ENCODE measurements around the gene SSTR3. TPM values are rescaled to one million over a fixed set of nuclear protein-coding genes. Genes with fewer than 3 reads are reported as not detected.
"Not testable (repeated sequence)": the region's sequence is repeated elsewhere in the genome, so short reads cannot be mapped to it uniquely, and the experiment has no call there.

The SSTR3 gene
- total RNA-seq, 4 donors from 2014 or later, result not detected

DNA sequence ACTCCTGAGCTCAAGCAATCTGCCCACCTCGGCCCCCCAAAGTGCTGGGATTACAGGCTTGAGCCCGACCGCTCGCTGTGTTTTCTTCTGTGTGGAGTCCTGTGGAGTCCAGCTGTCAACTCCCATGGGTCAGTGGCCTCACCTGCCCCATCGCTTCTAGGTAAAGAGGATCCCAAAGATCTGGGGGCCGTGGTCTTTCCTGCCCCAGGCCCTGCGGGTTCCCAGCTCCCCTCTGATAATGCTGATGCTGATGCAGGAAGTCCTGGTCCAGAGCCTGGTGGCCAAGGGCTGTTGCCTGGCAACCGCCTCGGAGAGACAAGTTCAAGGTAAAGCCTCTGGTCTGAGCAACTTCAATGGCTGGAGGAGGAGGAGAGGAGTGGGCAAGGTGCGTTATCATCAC lies 9.6 kb downstream of the SSTR3 start:
- peaks cover 13 to 20% (median 20%) of the 10 kb centered on the region in 4 donors for H3K4me1 ChIP-seq
- intact Hi-C loops (cut with DNase I), result loop anchor here (2.0 to 10.0 kb wide), 2 partner anchors 44 to 128 kb away; no protein-coding TSS in a partner anchor
- no peak for DNase-seq (ENCODE audit: extremely low spot score)

DNA sequence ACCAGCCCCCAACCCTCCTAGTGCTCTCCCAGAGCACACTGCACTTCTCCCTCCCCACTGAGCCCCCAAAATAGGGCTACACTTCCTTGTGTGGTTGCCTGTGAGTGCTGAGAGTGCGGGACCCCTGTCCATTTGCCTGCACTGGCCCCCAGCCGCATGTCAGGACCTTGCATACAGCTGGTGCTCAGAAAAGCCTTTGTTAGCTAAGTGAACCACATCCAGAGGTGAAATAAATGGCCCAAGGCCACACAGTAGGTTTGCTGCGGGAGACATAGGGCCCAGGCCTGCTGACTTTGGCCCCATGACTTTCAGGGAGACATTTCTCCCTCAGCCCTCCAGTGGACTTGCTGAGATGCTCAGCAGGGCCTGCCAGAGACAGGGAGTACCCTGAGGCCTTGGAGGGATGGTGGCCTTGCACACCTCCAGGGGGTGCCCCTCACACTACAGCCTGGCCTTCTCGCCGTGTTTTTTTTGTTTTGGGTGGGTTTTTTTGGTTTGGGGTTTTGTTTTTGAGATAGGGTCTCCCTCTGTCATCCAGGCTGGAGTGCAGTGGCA lies 10.2 kb downstream of the SSTR3 start:
- no peak overlapping the region for H3K27ac ChIP-seq (replicated peaks in 1 of 4)
- H3K4me3 ChIP-seq, result no peak overlapping the region
- no peaks in the 10 kb centered on the region for H3K27me3 ChIP-seq
- peaks cover 20 to 27% (median 26%) of the 10 kb centered on the region in 4 donors for H3K4me1 ChIP-seq
- H3K36me3 ChIP-seq, result no peaks in the 10 kb centered on the region
- H3K9me3 ChIP-seq, result no peaks in the 10 kb centered on the region
- 97% methylated on average over 5 of the region's 5 CpGs for WGBS
- intact Hi-C loops (cut with DNase I), result loop anchor here (2.0 to 10.0 kb wide), 2 partner anchors 43 to 127 kb away; no protein-coding TSS in a partner anchor
- TF ChIP-seq, protein P1, sequence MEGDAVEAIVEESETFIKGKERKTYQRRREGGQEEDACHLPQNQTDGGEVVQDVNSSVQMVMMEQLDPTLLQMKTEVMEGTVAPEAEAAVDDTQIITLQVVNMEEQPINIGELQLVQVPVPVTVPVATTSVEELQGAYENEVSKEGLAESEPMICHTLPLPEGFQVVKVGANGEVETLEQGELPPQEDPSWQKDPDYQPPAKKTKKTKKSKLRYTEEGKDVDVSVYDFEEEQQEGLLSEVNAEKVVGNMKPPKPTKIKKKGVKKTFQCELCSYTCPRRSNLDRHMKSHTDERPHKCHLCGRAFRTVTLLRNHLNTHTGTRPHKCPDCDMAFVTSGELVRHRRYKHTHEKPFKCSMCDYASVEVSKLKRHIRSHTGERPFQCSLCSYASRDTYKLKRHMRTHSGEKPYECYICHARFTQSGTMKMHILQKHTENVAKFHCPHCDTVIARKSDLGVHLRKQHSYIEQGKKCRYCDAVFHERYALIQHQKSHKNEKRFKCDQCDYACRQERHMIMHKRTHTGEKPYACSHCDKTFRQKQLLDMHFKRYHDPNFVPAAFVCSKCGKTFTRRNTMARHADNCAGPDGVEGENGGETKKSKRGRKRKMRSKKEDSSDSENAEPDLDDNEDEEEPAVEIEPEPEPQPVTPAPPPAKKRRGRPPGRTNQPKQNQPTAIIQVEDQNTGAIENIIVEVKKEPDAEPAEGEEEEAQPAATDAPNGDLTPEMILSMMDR (IDR thresholded peaks at IDR 0.05), result no peak
- no peak for TF ChIP-seq EP300 (IDR thresholded peaks at IDR 0.05)
- no peak for TF ChIP-seq POLR2A (IDR thresholded peaks at IDR 0.05; ENCODE audit: low read depth)
- TF ChIP-seq POLR2AphosphoS5 (IDR thresholded peaks at IDR 0.05), result no peak
- DNase-seq (ENCODE audit: extremely low spot score), result no peak

More for the DNA sequence above, 9.6 kb downstream of the SSTR3 start:
- no peaks in the 10 kb centered on the region for H3K9me3 ChIP-seq
- TF ChIP-seq, protein P1 (IDR thresholded peaks at IDR 0.05), result no peak
- TF ChIP-seq EP300 (IDR thresholded peaks at IDR 0.05), result no peak
- no peak for TF ChIP-seq POLR2A (IDR thresholded peaks at IDR 0.05; ENCODE audit: low read depth)
- TF ChIP-seq POLR2AphosphoS5 (IDR thresholded peaks at IDR 0.05), result no peak
- H3K27ac ChIP-seq (replicated peaks in 1 of 4), result no peak overlapping the region
- no peaks in the 10 kb centered on the region for H3K27me3 ChIP-seq
- no peak overlapping the region for H3K4me3 ChIP-seq
- H3K36me3 ChIP-seq, result no peaks in the 10 kb centered on the region
- 94% methylated on average over 8 of the region's 10 CpGs for WGBS

DNA sequence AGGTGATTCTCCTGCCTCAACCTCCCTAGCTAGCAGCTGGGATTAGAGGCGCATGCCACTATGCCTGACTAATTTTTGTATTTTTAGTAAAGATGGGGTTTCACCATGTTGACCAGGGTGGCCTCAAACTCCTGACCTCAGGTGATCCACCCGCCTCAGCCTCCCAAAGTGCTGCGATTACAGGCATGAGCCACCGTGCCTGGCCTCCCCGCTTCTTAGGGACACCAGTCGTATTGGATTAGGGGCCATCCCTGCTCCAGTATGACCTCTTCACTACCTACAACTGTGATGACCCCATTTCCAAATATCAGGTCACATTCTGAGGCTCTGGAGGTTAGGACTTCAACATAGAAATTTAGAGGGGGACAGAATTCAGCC lies 10.8 kb downstream of the SSTR3 start:
- not testable (repeated sequence) for H3K27ac ChIP-seq (replicated peaks in 1 of 4); H3K27me3 ChIP-seq; H3K36me3 ChIP-seq; H3K9me3 ChIP-seq; H3K4me3 ChIP-seq; DNase-seq (ENCODE audit: extremely low spot score)
- 95% methylated on average over 6 of the region's 6 CpGs for WGBS
- intact Hi-C loops (cut with DNase I), result loop anchor here (10.0 kb wide), 1 partner anchor 127 kb away; no protein-coding TSS in a partner anchor
- peaks cover 26 to 33% (median 32%) of the 10 kb centered on the region in 4 donors for H3K4me1 ChIP-seq

DNA sequence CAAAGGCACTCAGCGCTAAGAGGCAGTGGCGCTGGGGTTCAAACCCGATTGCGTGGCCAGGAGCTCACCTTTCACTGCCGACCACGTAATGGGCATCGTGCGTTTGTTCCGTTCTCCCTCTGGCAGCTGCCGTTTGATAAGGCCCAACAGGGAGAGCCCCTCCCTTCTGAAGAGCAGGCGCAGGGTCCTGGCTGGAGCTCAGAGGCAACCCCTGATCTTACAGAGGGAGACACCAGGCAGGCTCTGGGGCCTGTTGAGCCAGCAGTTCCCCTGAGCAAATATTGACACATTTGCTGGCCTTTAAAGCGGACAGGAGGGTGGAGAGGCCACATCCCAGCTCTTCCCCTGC lies 12.5 kb downstream of the SSTR3 start:
- 60% methylated on average over 2 of the region's 12 CpGs for WGBS
- TF ChIP-seq, protein P1 (IDR thresholded peaks at IDR 0.05), result peak in 2 of 3 experiments; percentile 0 to 3
- no peak for TF ChIP-seq POLR2A (IDR thresholded peaks at IDR 0.05; ENCODE audit: low read depth)
- no peak for TF ChIP-seq EP300 (IDR thresholded peaks at IDR 0.05)
- peak overlapping the region; percentile 74 to 82 (median 76) for H3K4me3 ChIP-seq
- no peaks in the 10 kb centered on the region for H3K36me3 ChIP-seq
- H3K27ac ChIP-seq (replicated peaks in 1 of 4), result peak overlapping the region; percentile 97 to 98 (median 97)
- no peak for DNase-seq (ENCODE audit: extremely low spot score)
- intact Hi-C loops (cut with DNase I), result loop anchor here (10.0 kb wide), 1 partner anchor 125 kb away; no protein-coding TSS in a partner anchor
- no peaks in the 10 kb centered on the region for H3K9me3 ChIP-seq
- H3K4me1 ChIP-seq, result peaks cover 40 to 44% (median 41%) of the 10 kb centered on the region in 4 donors
- no peaks in the 10 kb centered on the region for H3K27me3 ChIP-seq

DNA sequence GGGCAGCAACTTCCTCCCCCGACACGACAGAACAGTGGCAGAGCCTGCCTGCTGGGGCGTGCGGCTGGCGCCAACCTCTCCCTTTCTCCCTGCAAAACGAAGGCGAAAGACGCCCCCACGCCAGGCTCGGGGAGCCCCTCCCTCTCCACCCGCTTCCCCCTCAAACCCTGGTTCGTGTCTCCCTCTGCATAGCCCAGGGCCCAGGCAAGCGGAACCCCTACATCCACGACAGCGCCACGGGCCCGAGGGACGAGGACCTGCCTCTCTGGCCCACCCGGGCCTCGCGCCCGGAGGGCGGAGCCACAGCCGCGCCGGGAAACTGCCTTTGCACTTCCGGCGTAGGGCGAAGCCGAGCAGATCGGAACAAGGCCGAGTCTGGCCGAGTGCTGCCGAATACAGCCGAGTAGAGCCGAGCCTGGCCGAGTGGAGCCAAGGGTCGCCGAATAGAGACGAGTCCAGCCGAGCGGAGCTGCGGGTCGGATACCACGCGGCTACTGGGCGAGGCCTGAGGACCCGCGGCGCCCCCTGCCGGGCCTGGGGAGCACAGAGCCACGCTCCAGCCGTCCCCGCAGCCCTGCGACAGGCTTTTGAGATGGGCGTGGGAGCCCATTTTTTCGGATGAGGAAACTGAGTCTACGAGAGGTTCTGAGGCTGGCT lies 13.0 kb downstream of the SSTR3 start:
- WGBS, result 0% methylated on average over 25 of the region's 58 CpGs
- intact Hi-C loops (cut with DNase I), result no loop called here
- TF ChIP-seq, protein P1 (IDR thresholded peaks at IDR 0.05), result peak; percentile 91 to 98 (median 97)
- TF ChIP-seq POLR2A (IDR thresholded peaks at IDR 0.05; ENCODE audit: low read depth), result peak; percentile 98
- TF ChIP-seq POLR2AphosphoS5 (IDR thresholded peaks at IDR 0.05), result peak; percentile 97 to 99
- no peak for TF ChIP-seq EP300 (IDR thresholded peaks at IDR 0.05)

More for the DNA sequence above, 13.0 kb downstream of the SSTR3 start:
- Histone ChIP-seq H3K4me3 (peak overlapping the region; percentile 74 to 82 (median 76)), H3K4me1 (peaks cover 40 to 44% (median 41%) of the 10 kb centered on the region in 4 donors), H3K27ac (replicated peaks in 1 of 4) (peak overlapping the region; percentile 97 to 98 (median 97)), H3K36me3 (no peaks in the 10 kb centered on the region), H3K27me3 (no peaks in the 10 kb centered on the region), H3K9me3 (no peaks in the 10 kb centered on the region)
- DNase-seq (ENCODE audit: extremely low spot score), result peak; percentile 99
